Activated T-cell treated with anti-CD3 and anti-CD28 coated beads, Interleukin-2, amount 50 U/mL, for 72 hours (primary cell): ENCODE results near the gene BPIFB3. TPM values are rescaled to one million over a fixed set of nuclear protein-coding genes. Genes with fewer than 3 reads are reported as not detected.

Experiments
- ATAC-seq, 2 donors: fragments of 150-1000 bp; cut with Tn5 transposase; replicated peaks in 1 of 2; 2 replicates each; pipeline ENCODE4 v1.10.0; 2021; ENCODE audit warnings: moderate library complexity in 2 of 2, mild to moderate bottlenecking in 1 of 2
- DNase-seq, 2 donors: peaks; one replicate each; pipeline ENCODE4 v3.0.0; 2021 to 2022; ENCODE audit warnings: mixed read lengths in 1 of 2
- H3K27ac Mint-ChIP-seq: one replicate; pipeline ENCODE4 v1.8.0; 2022; ENCODE audit warnings: mild to moderate bottlenecking, moderate library complexity, mixed read lengths
- H3K27me3 Mint-ChIP-seq: one replicate; pipeline ENCODE4 v1.8.0; 2022; ENCODE audit warnings: low read depth, mixed read lengths
- H3K36me3 Mint-ChIP-seq, 2 donors: one replicate each; pipeline ENCODE4 v1.8.0; 2022; ENCODE audit warnings: mixed read lengths in 2 of 2, mild to moderate bottlenecking in 1 of 2; ENCODE audit not compliant: insufficient read depth in 2 of 2
- H3K4me1 Mint-ChIP-seq: one replicate; pipeline ENCODE4 v1.8.0; 2022; ENCODE audit warnings: low read depth, mixed read lengths
- H3K4me3 Mint-ChIP-seq, 2 donors: one replicate each; pipeline ENCODE4 v1.8.0; 2022; ENCODE audit warnings: mild to moderate bottlenecking in 2 of 2, mixed read lengths in 2 of 2, moderate library complexity in 2 of 2
- H3K9me3 Mint-ChIP-seq, 2 donors: one replicate each; pipeline ENCODE4 v1.8.0; 2022; ENCODE audit warnings: mixed read lengths in 2 of 2
- total RNA-seq, 2 donors: library from RNA; stranded (reverse); gene quantifications; one replicate each; pipeline ENCODE4 v1.2.3, GENCODE V29; 2022

The BPIFB3 gene
- total RNA-seq, 2 donors from 2014 or later, result not detected

DNA sequence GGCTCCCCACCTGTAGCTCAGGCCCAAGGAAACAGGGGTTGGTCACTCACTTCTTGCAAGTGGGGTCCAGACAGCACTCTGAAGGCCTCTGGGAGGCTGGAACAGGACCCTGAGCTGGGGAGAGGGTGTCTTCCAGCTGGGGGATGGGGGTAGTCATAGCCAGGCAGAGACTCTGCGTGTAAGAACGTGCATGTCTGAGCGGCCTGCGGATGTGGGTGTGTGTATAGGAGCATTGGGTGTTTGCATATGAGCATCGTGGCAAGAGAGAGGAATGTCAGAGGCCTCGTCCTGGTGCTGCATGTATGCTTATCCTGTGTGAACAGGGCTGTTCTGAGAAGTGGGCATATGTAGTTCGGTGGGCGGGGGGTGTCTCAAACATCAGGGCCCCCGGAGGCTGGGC lies 12.1 kb downstream of the BPIFB3 start:
- no peaks in the 10 kb centered on the region for H3K27me3 Mint-ChIP-seq
- ATAC-seq (no peak), DNase-seq (no peak)
- H3K36me3 Mint-ChIP-seq, result no peaks in the 10 kb centered on the region
- H3K9me3 Mint-ChIP-seq, result no peaks in the 10 kb centered on the region
- no peak overlapping the region for H3K4me3 Mint-ChIP-seq
- peaks cover 5% of the 10 kb centered on the region for H3K4me1 Mint-ChIP-seq
- no peak overlapping the region for H3K27ac Mint-ChIP-seq

DNA sequence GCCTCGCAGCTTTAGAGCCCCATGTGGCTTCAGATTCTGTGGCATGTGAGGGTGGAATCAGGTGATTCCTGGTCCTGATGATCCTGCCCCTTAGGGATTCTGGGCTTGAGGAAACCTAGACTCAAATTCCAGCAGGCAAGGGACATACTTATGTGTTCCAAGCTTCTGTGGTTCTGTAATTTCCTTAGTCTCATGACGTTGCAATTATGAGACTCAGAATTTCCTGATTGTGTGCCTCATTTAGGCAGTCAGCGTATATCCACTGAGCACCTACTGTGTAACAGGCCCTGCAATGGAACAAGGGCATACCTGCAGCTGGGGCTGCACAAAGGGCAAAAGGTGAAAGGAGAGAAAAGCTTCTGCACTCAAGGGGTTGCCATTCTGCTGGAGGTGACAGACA lies 14.1 kb downstream of the BPIFB3 start:
- no peak for ATAC-seq
- H3K9me3 Mint-ChIP-seq, result no peaks in the 10 kb centered on the region
- H3K27me3 Mint-ChIP-seq, result no peaks in the 10 kb centered on the region
- DNase-seq, result no peak
- no peaks in the 10 kb centered on the region for H3K36me3 Mint-ChIP-seq
- no peak overlapping the region for H3K4me3 Mint-ChIP-seq
- H3K27ac Mint-ChIP-seq, result no peak overlapping the region
- H3K4me1 Mint-ChIP-seq, result peaks cover 5% of the 10 kb centered on the region

DNA sequence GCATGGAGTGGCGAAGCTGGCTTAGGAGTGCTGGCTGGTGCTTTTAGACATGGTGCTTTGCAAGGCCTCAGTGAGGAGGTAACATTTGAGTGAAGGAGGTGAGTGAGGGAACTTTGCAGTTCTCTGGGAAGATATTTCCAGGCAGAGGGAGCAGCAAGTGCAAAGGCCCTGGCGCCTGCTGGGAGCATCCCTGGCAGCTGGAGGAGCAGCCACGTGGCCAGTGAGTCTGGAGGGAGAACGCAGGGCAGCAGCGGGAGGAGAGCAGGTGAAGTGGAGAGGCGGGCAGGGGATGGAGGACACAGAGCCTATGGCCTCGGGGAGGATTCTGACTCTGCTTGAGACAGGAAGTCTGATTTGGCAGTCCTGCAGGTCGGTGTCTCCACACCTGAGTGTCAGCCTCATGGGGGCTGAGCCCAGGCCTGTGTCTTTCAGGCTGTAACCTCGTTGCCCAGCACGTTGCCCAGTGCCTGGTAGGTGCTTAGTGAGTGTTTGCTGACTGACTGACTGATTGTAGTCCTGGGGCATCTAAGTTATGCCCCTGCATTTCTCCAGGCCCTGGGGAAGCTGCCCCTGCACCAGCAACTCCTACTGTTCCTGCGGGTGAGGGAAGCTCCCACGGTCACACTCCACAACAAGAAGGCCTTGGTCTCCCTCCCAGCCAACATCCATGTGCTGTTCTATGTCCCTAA lies 14.7 kb downstream of the BPIFB3 start:
- H3K27ac Mint-ChIP-seq, result no peak overlapping the region
- ATAC-seq (no peak), DNase-seq (no peak)

DNA sequence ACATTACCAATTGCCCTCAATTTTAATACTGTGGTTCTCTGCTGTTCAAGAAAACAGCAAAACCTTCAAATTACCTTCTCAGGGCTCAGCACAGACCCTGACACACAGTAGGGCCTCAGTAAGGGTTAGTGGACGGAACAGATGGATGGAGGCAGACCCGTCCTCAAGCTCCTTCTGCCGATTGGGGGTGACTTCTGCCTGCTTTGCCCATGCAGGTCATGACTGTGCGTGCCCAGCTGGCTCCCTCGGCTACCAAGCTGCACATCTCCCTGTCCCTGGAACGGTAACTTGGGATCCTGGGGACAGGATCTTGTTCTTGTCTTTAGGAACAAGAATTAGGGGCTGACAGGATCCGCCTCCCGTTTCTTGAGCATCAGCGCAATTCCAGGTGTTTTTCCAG lies 16.0 kb downstream of the BPIFB3 start:
- Mint-ChIP-seq H3K27ac (no peak overlapping the region), H3K27me3 (no peaks in the 10 kb centered on the region), H3K4me3 (no peak overlapping the region), H3K36me3 (no peaks in the 10 kb centered on the region), H3K9me3 (no peaks in the 10 kb centered on the region), H3K4me1 (peaks cover 5% of the 10 kb centered on the region)
- ATAC-seq, result no peak
- DNase-seq, result no peak

More for the DNA sequence above, 14.7 kb downstream of the BPIFB3 start:
- no peaks in the 10 kb centered on the region for H3K9me3 Mint-ChIP-seq
- no peaks in the 10 kb centered on the region for H3K27me3 Mint-ChIP-seq
- no peak overlapping the region for H3K4me3 Mint-ChIP-seq
- peaks cover 5% of the 10 kb centered on the region for H3K4me1 Mint-ChIP-seq
- no peaks in the 10 kb centered on the region for H3K36me3 Mint-ChIP-seq

DNA sequence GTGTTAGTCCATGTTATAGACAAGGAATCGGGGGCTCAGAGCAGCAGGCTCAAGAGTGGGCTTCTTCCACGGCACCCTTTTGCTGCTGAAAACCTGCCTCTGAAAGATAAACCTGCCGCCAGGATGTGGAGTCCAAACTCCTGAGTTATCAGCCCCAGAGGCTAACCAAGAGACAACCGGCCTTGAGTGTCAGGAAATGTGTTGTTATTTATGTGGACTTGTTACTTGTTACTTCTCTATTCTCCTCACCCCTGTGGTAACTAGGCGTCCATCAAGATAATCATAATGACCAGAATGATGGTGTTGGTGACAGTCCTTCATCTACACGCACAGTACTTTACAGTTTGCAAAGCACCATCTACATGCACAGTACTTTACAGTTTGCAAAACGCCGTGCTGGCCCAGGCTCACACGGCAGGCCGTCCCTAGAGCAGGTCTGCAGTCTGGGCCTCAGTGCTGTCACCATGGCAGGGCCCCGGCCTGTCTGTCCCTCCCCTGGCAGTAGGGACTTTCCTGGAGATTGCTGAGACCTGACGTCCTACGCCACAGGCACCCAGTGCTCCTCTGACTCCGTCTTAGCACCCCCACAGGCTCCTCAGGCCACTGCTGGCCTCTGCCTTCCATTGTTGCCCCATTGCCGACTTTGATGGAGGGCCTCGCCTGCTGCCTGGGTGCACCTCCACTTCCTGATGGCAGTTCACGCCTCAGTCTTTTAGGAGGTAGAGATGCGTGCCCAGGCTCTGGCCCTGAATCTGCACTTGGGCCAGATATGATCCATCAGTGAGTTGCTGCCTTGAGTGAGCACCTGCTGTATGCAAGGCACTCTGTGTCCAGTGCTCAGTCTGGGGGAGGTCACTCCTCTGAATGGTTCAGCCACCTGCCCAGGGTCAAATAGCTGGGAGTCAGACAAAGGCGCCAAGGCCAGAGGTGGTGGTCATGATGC lies 16.7 kb downstream of the BPIFB3 start:
- Mint-ChIP-seq H3K27ac (no peak overlapping the region), H3K4me1 (peaks cover 5% of the 10 kb centered on the region)

DNA sequence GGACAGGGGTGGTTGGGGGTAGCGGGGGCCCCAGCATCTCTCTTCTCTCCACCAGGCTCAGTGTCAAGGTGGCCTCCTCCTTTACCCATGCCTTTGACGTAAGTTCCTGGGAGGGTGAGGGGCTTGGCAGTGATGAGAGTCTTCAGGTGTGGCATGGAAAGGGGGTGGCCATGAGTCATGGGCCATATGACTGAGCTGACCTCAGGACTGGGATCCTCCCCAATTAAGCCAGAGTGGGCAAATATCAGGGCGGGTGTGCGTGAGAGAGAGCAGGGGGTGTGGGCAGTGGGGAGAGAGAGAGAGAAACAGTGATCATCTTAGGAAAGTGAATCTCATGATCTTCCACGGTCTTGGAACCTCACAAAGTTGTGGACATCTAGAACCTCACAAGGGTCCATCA lies 17.5 kb downstream of the BPIFB3 start:
- Mint-ChIP-seq H3K27me3 (no peaks in the 10 kb centered on the region), H3K27ac (no peak overlapping the region), H3K4me3 (no peak overlapping the region), H3K9me3 (no peaks in the 10 kb centered on the region), H3K36me3 (no peaks in the 10 kb centered on the region), H3K4me1 (peaks cover 5% of the 10 kb centered on the region)
- DNase-seq (no peak), ATAC-seq (no peak)

More for the DNA sequence above, 16.7 kb downstream of the BPIFB3 start:
- DNase-seq (no peak), ATAC-seq (no peak)
- Mint-ChIP-seq H3K4me3 (no peak overlapping the region), H3K27me3 (no peaks in the 10 kb centered on the region), H3K36me3 (no peaks in the 10 kb centered on the region), H3K9me3 (no peaks in the 10 kb centered on the region)

DNA sequence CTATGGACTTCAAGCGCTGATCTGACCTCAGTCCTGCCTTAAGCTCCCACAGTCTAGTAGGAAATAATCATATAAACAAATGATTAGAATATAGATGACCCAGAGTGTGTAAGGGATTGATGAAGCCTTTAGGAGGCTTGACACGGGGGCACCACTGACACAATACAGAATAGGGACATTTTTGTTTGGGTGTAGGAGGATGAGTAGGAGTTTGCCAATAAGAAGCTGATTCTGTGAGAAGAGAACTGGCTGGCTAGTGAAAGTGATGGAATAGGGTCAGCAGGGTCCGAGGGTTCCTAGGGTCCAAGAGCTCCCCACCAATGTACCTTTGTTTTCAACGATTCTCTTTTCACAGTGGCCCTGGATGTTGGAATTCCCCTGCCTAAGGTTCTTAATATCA lies 18.7 kb downstream of the BPIFB3 start:
- Mint-ChIP-seq H3K4me3 (no peak overlapping the region), H3K4me1 (peaks cover 5% of the 10 kb centered on the region), H3K9me3 (no peaks in the 10 kb centered on the region), H3K36me3 (no peaks in the 10 kb centered on the region), H3K27me3 (no peaks in the 10 kb centered on the region), H3K27ac (no peak overlapping the region)
- ATAC-seq, result no peak
- DNase-seq, result no peak

DNA sequence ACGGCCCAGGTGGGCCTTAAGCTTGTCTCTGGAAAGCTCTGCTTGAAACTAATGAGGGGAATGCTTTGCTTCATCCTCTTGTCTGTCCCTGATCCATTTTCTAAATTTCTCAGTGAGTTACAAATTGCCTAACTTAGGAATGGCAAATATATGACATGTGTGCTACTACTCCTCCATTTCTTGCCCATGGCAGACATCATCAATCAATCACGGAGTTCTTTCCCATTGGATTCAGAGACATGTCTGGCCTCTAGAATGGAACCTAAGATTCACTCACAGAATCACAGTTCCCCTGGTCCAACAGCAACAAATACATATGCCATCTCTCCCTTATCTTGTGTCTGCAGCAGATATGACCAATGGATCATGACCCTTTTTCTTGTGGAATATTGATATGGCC lies 19.1 kb downstream of the BPIFB3 start:
- DNase-seq, result no peak
- H3K27me3 Mint-ChIP-seq, result no peaks in the 10 kb centered on the region
- H3K27ac Mint-ChIP-seq, result no peak overlapping the region
- H3K9me3 Mint-ChIP-seq, result no peaks in the 10 kb centered on the region
- H3K4me1 Mint-ChIP-seq, result peaks cover 5% of the 10 kb centered on the region
- no peaks in the 10 kb centered on the region for H3K36me3 Mint-ChIP-seq
- ATAC-seq, result no peak
- H3K4me3 Mint-ChIP-seq, result no peak overlapping the region

DNA sequence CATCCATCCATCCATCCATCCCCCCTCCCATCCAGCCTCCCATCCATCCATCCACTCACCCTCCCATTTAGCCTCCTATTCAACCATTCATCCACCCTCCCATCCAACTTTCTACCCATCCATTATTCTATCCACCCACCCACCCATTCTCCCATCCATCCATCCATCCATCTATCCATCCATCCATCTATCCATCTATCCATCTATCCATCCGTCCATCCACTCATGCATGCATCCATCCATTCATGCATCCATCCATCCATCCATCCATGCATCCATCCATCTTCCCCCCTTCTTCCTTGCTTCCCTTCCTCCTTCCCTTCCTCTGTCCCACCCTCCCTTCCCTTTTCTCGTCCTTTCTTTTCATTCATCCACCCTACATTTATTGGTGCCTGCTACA lies 21.0 kb downstream of the BPIFB3 start:
- no peak overlapping the region for H3K27ac Mint-ChIP-seq
- ATAC-seq, result no peak
- no peaks in the 10 kb centered on the region for H3K4me1 Mint-ChIP-seq
- H3K36me3 Mint-ChIP-seq, result no peaks in the 10 kb centered on the region
- no peaks in the 10 kb centered on the region for H3K9me3 Mint-ChIP-seq
- H3K27me3 Mint-ChIP-seq, result no peaks in the 10 kb centered on the region
- DNase-seq, result no peak
- H3K4me3 Mint-ChIP-seq, result no peak overlapping the region

DNA sequence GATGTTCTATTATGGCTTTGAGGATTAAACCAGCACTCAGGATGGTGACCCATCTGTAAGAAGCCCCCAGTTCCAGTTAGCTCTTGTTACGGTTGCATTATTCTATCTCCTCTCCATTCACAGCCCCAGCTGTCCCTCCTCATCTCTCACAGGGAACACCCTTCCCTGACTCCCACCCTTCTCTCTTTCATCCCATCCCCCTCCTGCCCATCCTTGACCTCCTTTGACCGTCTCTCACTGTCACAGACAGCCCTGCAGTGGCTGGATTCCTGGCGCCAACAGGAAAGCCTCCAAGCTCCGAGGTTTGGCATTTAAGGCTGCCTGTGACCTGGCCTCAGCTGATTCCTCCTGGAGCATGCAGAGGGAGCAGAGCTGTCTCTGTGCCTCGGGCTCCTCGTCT lies 21.6 kb downstream of the BPIFB3 start:
- H3K4me1 Mint-ChIP-seq, result no peaks in the 10 kb centered on the region
- no peaks in the 10 kb centered on the region for H3K27me3 Mint-ChIP-seq
- no peaks in the 10 kb centered on the region for H3K9me3 Mint-ChIP-seq
- ATAC-seq, result no peak
- H3K4me3 Mint-ChIP-seq, result no peak overlapping the region
- no peak overlapping the region for H3K27ac Mint-ChIP-seq
- DNase-seq, result no peak
- no peaks in the 10 kb centered on the region for H3K36me3 Mint-ChIP-seq

DNA sequence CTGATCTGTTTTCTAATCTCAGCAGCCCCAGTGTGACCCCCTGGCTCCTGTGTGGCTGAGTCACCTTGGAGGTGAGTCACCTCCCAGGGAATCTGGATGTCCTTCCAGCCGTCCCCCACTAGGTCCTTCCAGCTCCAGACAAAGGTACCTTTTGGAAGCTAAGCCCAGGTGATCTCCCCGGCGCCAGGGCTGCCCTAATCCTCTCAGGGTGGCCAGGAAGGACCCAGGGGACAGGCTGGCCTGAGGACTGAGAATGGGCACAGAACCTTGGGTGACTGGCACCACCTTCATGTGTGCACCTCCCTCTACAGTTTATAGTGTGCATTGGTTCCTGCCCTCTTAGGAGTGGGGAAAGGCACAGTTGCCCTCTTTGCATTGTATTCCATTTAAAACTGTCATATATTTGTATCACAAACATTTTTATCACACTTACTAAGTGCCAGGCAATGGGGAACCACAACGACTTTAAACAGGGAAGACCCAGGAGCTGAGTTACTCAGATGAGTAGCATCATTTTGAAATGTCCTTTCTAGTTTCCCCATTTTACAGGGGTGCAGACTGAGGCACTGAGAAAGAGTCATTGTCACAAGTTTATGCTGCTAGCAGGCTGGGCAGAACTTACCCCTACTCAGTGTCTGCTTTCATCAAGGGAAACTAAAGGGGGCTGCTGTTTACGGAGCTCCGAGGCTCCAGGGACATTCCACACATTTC lies 23.1 kb downstream of the BPIFB3 start:
- Mint-ChIP-seq H3K9me3 (no peaks in the 10 kb centered on the region), H3K4me3 (no peak overlapping the region), H3K27ac (no peak overlapping the region), H3K27me3 (no peaks in the 10 kb centered on the region), H3K4me1 (no peaks in the 10 kb centered on the region), H3K36me3 (no peaks in the 10 kb centered on the region)
- peak in 1 of 2 donors; percentile 21 for DNase-seq
- ATAC-seq, result peak in 1 of 2 donors; percentile 59

DNA sequence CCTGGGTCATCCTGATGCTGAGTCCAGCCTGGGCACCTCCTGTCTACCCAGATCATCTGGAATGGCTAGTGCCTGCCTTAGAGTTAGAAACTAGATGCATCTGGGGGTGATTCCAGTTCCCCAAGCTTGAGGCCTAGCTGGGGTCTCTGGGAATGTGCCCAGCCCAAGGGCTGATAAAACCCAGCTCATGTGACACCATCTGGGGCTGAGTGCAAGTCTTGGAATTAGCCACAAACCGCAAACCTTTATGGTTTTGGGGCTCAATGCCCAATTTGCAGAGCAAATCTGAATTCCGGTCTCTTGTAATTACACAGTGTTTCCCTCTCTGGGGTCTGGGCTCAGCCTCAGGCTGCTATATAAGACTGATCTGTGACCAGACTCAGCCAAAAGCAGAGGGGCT lies 25.6 kb downstream of the BPIFB3 start, which contains the start of gene BPIFB4:
BPIFB4 (plus strand) TSS at position 385 of the 400 bp plus-strand sequence. CDS start 1,884 bp downstream, outside the sequence.
- no peaks in the 10 kb centered on the region for H3K27me3 Mint-ChIP-seq
- no peak within 1 kb of the TSS for H3K4me3 Mint-ChIP-seq
- H3K9me3 Mint-ChIP-seq, result no peaks in the 10 kb centered on the region
- no peaks in the 10 kb centered on the region for H3K4me1 Mint-ChIP-seq
- ATAC-seq, result no peak
- no peak within 1 kb of the TSS for H3K27ac Mint-ChIP-seq
- no peak for DNase-seq
- no peaks in the 10 kb centered on the region for H3K36me3 Mint-ChIP-seq
